Omental fat pad (tissue), 4 donors: ENCODE results near the gene SSB. TPM values are rescaled to one million over a fixed set of nuclear protein-coding genes. Genes with fewer than 3 reads are reported as not detected.

Experiments used
- ATAC-seq: fragments of 150-250 bp; one replicate; pipeline ENCODE4 v1.9.1; 2016; ENCODE audit warnings: mild to moderate bottlenecking, moderate library complexity; ENCODE audit not compliant: low FRiP score
- DNase-seq: peaks from one replicate; pipeline ENCODE4 v3.0.0-alpha.2; 2019; ENCODE audit warnings: low spot score
- total RNA-seq, 4 donors: library from RNA; depleted of rRNA; stranded (reverse); fragments of >200 nt; gene quantifications; one replicate each; pipeline ENCODE4 v1.1.0, GENCODE V29; 2016
- TF ChIP-seq, protein P1 (sequence below), 3 donors: fragments of 450-650 bp; IDR thresholded peaks; one replicate each; pipeline ENCODE4 v1.5.1; 2016 to 2017; ENCODE audit warnings: antibody characterized with exemption in 3 of 3, mild to moderate bottlenecking in 3 of 3, moderate library complexity in 2 of 3

The SSB gene
- total RNA-seq, result 100 to 1,000 TPM in 2 of 4 donors, 10 to 100 TPM in 2; 70.3 to 246 (median 111) TPM

DNA sequence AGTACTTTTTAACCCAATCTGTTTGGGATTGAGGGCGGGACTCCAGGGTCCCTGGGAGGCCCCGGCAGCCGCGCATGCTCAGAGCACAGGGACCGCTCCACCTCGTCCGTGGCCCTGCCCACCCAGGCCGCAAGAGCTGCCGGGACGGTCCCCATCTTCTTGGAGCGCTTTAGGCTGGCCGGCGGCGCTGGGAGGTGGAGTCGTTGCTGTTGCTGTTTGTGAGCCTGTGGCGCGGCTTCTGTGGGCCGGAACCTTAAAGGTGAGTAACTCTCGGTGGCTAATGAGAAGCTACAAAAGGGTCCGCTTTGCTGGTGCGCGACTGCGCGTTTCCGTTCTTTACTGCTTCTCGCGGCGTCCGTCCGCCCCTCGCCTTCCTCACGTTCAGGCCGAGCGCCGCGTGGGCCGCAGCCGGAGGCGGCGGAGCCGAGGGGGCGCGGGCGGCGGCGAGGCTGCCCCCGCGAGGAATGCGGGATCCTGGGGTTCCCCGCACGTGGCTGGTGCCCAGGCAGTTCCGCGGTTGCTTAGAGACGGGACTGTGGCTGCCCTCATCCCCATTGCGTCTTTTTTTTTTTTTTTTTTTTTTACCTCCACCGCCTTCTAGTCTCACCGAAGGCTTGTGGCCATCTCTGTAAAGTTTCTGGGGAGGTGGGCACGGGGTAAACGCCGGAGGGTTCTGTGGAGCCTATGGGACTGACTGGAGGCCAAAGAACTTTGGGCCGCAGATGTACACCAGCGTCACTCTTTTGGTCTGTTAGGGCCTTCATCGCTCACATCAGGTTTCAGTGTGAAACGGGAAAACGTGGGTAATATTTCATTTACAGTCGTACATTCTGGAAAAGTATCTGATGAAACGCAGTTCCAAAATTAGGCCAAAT, at the start of gene SSB:
Gene SSB, plus strand, starts transcription at position 154 of the 875 bp plus-strand sequence. CDS start 2,090 bp downstream, outside the sequence.
- TF ChIP-seq, protein P1, sequence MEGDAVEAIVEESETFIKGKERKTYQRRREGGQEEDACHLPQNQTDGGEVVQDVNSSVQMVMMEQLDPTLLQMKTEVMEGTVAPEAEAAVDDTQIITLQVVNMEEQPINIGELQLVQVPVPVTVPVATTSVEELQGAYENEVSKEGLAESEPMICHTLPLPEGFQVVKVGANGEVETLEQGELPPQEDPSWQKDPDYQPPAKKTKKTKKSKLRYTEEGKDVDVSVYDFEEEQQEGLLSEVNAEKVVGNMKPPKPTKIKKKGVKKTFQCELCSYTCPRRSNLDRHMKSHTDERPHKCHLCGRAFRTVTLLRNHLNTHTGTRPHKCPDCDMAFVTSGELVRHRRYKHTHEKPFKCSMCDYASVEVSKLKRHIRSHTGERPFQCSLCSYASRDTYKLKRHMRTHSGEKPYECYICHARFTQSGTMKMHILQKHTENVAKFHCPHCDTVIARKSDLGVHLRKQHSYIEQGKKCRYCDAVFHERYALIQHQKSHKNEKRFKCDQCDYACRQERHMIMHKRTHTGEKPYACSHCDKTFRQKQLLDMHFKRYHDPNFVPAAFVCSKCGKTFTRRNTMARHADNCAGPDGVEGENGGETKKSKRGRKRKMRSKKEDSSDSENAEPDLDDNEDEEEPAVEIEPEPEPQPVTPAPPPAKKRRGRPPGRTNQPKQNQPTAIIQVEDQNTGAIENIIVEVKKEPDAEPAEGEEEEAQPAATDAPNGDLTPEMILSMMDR (IDR thresholded peaks at IDR 0.05), result no peak
- DNase-seq, result peak; percentile 63

GRCh38 chr2:169752752-169753151, 45.9 kb upstream of the SSB start:
- DNase-seq (no peak), ATAC-seq (no peak)
- TF ChIP-seq, protein P1 (IDR thresholded peaks at IDR 0.05), result no peak

More for the DNA sequence above, at the start of gene SSB:
- peak; percentile 98 for ATAC-seq

DNA sequence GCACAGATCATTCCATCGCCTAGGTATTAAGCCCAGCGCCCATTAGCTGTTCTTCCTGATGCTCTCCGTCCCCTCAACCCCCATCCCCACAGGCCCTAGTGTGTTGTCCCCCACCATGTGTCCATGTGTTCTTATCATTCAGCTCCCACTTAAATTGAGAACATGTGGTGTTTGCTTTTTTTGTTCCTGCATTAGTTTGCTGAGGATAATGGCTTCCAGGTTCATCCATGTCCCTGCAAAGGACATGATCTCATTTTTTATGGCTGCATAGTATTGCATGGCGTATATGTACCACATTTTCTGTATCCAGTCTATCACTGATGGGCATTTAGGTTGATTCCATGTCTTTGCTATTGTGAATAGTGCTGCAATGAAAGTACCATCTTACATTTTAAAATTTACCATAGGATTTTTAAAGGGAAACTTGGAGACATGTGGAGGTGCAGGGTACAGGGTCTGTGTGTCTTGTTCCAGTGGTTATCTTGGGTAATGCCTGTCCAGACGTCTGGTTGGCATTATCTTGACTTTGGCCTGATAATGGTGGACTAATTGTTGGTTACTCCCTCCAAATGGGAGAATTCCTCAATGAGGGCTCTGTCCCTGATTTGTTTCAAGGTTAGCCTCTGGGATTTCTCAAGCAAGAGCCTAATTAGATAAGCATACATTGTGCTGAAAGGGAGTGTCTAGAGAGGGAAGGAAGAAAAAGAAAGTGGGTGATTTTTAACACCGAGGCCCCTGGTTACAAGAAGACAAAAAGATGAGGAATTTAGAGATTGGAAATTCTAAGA, 43.4 kb upstream of the SSB start:
- TF ChIP-seq, protein P1 (IDR thresholded peaks at IDR 0.05), result no peak
- ATAC-seq (no peak), DNase-seq (no peak)

DNA sequence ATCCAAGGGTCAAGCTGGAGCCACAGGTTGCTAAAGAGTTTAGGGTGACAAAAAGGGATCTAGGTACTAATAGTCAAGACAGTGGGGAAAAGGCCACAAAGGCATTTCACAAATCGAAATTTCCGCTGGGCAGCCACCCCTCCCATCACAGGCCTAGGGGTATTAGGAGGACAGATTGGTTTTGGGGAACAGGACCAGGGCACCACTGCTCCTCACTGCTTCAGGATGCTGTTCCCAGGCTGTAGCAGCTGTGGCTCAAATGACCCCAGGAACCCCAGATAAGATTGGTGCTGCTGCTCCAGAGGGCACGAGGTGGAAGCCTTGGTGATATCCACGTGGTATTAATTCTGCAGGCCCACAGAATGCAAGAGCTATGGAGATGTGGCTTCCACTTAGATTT, 42.3 kb upstream of the SSB start:
- ATAC-seq (no peak), DNase-seq (no peak)
- TF ChIP-seq, protein P1 (IDR thresholded peaks at IDR 0.05), result no peak

DNA sequence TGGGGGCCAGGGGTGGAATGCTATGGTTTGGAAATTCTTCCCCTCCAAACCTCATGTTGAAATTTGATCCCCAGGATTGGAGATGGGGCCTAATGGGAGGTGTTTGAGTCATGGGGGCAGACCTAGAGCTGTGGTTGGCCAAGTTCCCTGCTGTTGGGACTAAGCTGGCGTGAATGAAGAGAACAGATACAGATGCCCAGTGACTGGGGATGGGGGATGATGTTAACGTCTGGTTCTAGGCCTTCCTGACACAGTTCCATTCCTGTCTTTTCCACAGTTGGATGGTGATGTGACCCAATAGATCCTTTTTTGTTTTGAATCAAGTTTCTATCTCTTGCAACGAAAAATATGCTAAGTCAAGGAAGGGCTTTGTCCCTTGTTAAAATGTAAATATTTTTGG, 41.3 kb upstream of the SSB start:
- no peak for ATAC-seq
- TF ChIP-seq, protein P1 (IDR thresholded peaks at IDR 0.05), result no peak
- no peak for DNase-seq

- no peak for ATAC-seq
- TF ChIP-seq, protein P1 (IDR thresholded peaks at IDR 0.05), result no peak
- DNase-seq, result no peak
Measured at GRCh38 chr2:169757778-169758177, 40.9 kb upstream of the SSB start.
